ENCODE results near the gene MMP8.

MMP8 gene

GRCh38 chr11:102716527-102716926, 8.2 kb downstream of the MMP8 start:
- TF ChIP-seq ZNF174 (tag by site-specific recombination; IDR thresholded peaks at IDR 0.05) (no peak), ZNF670 (tag by site-specific recombination; IDR thresholded peaks at IDR 0.05; ENCODE audit: low read depth) (no peak), GFI1B (tag by site-specific recombination; IDR thresholded peaks at IDR 0.05) (no peak), ZNF704 (tag by site-specific recombination; IDR thresholded peaks at IDR 0.05) (no peak), SETDB1 (IDR thresholded peaks at IDR 0.05; ENCODE audit: insufficient read length, low read length) (no peak), MEIS1 (CRISPR knock-in tag; IDR thresholded peaks at IDR 0.05; ENCODE audit: borderline replicate concordance) (no peak), ZNF157 (tag by site-specific recombination; IDR thresholded peaks at IDR 0.05) (no peak), ZNF324 (tag by site-specific recombination; IDR thresholded peaks at IDR 0.05) (no peak), ZNF148 (tag by site-specific recombination; IDR thresholded peaks at IDR 0.05; ENCODE audit: borderline replicate concordance) (no peak), EGR2 (tag by site-specific recombination; IDR thresholded peaks at IDR 0.05; ENCODE audit: low read depth) (no peak), ZNF266 (tag by site-specific recombination; IDR thresholded peaks at IDR 0.05; ENCODE audit: low read depth) (no peak), ZBTB21 (tag by site-specific recombination; IDR thresholded peaks at IDR 0.05) (no peak), ZSCAN23 (tag by site-specific recombination; IDR thresholded peaks at IDR 0.05) (no peak)
- TF ChIP-seq, protein P1, sequence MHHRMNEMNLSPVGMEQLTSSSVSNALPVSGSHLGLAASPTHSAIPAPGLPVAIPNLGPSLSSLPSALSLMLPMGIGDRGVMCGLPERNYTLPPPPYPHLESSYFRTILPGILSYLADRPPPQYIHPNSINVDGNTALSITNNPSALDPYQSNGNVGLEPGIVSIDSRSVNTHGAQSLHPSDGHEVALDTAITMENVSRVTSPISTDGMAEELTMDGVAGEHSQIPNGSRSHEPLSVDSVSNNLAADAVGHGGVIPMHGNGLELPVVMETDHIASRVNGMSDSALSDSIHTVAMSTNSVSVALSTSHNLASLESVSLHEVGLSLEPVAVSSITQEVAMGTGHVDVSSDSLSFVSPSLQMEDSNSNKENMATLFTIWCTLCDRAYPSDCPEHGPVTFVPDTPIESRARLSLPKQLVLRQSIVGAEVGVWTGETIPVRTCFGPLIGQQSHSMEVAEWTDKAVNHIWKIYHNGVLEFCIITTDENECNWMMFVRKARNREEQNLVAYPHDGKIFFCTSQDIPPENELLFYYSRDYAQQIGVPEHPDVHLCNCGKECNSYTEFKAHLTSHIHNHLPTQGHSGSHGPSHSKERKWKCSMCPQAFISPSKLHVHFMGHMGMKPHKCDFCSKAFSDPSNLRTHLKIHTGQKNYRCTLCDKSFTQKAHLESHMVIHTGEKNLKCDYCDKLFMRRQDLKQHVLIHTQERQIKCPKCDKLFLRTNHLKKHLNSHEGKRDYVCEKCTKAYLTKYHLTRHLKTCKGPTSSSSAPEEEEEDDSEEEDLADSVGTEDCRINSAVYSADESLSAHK (tag by site-specific recombination; IDR thresholded peaks at IDR 0.05): no peak
- TF ChIP-seq, protein P2, sequence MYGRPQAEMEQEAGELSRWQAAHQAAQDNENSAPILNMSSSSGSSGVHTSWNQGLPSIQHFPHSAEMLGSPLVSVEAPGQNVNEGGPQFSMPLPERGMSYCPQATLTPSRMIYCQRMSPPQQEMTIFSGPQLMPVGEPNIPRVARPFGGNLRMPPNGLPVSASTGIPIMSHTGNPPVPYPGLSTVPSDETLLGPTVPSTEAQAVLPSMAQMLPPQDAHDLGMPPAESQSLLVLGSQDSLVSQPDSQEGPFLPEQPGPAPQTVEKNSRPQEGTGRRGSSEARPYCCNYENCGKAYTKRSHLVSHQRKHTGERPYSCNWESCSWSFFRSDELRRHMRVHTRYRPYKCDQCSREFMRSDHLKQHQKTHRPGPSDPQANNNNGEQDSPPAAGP (tag by site-specific recombination; IDR thresholded peaks at IDR 0.05): no peak
- Histone ChIP-seq H3K4me1 (ENCODE audit: control insufficient read depth, insufficient read depth, low read length) (no peaks in the 10 kb centered on the region), H3K36me3 (ENCODE audit: control insufficient read depth in 2 of 2, insufficient read depth in 1 of 2, low read length in 2 of 2) (no peaks in the 10 kb centered on the region), H3K27ac (ENCODE audit: extremely low read depth, low read depth, low read length) (no peak overlapping the region), H3K9me3 (ENCODE audit: control insufficient read depth, insufficient read depth, low read depth, low read length) (no peaks in the 10 kb centered on the region), H3K4me3 (ENCODE audit: low read depth, low read length) (no peak overlapping the region)
- CTCF ChIA-PET: no interaction called here
- POLR2A ChIA-PET: no interaction called here

GRCh38 chr11:102712137-102712536, 12.6 kb downstream of the MMP8 start:
- no peaks in the 10 kb centered on the region for H3K36me3 ChIP-seq (ENCODE audit: control insufficient read depth in 2 of 2, insufficient read depth in 1 of 2, low read length in 2 of 2)
- H3K27ac ChIP-seq (ENCODE audit: extremely low read depth, low read depth, low read length): no peak overlapping the region
- CTCF ChIA-PET: no interaction called here
- no peaks in the 10 kb centered on the region for H3K9me3 ChIP-seq (ENCODE audit: control insufficient read depth, insufficient read depth, low read depth, low read length)
- POLR2A ChIA-PET: no interaction called here
- H3K4me3 ChIP-seq (ENCODE audit: low read depth, low read length): no peak overlapping the region
- no peaks in the 10 kb centered on the region for H3K4me1 ChIP-seq (ENCODE audit: control insufficient read depth, insufficient read depth, low read length)
- TF ChIP-seq, protein P3, sequence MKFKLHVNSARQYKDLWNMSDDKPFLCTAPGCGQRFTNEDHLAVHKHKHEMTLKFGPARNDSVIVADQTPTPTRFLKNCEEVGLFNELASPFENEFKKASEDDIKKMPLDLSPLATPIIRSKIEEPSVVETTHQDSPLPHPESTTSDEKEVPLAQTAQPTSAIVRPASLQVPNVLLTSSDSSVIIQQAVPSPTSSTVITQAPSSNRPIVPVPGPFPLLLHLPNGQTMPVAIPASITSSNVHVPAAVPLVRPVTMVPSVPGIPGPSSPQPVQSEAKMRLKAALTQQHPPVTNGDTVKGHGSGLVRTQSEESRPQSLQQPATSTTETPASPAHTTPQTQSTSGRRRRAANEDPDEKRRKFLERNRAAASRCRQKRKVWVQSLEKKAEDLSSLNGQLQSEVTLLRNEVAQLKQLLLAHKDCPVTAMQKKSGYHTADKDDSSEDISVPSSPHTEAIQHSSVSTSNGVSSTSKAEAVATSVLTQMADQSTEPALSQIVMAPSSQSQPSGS (tag by site-specific recombination; IDR thresholded peaks at IDR 0.05; ENCODE audit: low read depth): no peak
- TF ChIP-seq ZNF335 (tag by site-specific recombination; conservative IDR thresholded peaks at IDR 0.05) (no peak), ZNF174 (tag by site-specific recombination; IDR thresholded peaks at IDR 0.05) (no peak), ZNF48 (tag by site-specific recombination; IDR thresholded peaks at IDR 0.05) (no peak), EGR2 (tag by site-specific recombination; IDR thresholded peaks at IDR 0.05; ENCODE audit: low read depth) (no peak), BCL11A (tag by site-specific recombination; IDR thresholded peaks at IDR 0.05; ENCODE audit: low read depth) (no peak), YY2 (tag by site-specific recombination; IDR thresholded peaks at IDR 0.05) (no peak), SCRT2 (tag by site-specific recombination; IDR thresholded peaks at IDR 0.05) (no peak), ZBTB7A (tag by site-specific recombination; IDR thresholded peaks at IDR 0.05; ENCODE audit: low read depth) (no peak), ZNF639 (tag by site-specific recombination; IDR thresholded peaks at IDR 0.05) (no peak), ZNF776 (tag by site-specific recombination; IDR thresholded peaks at IDR 0.05; ENCODE audit: borderline replicate concordance) (no peak), PRDM1 (tag by site-specific recombination; IDR thresholded peaks at IDR 0.05) (no peak)

All from HEK293 (cell line).